Pancreas (tissue), 10 donors: ENCODE measurements around the gene RDX. TPM values are rescaled to one million over a fixed set of nuclear protein-coding genes. Genes with fewer than 3 reads are reported as not detected.
A peak's percentile ranks its signal among the peaks of the same experiment; 100 is the strongest.

ENCODE experiments used
- ATAC-seq, 4 donors: fragments of 200-7000 bp; cut with Tn5 transposase; one replicate each; pipeline versions ENCODE4 v1.8.0 to v1.9.1; 2020; ENCODE audit warnings: mild to moderate bottlenecking in 4 of 4, moderate library complexity in 4 of 4
- DNase-seq, 6 donors: peaks; one replicate each; pipeline ENCODE4 v3.0.0-alpha.2; 2020
- FAIRE-seq: peaks from 2 replicates; lab custom pipeline; 2012; peaks lifted over from hg19 to GRCh38; lab: Jason Lieb, UNC
- H3K27ac ChIP-seq, 4 donors: fragments of 200-600 bp; sonication (generic); 1 replicate in 3 of 4; 2 replicates in 1 of 4; pipeline versions ENCODE4 v1.5.0 to v1.8.0; 2020
- H3K27me3 ChIP-seq, 4 donors: fragments of 200-600 bp; one replicate each; pipeline ENCODE4 v1.8.0; 2021
- H3K36me3 ChIP-seq, 3 donors: fragments of 200-600 bp; sonication (generic) in 1 of 3; one replicate each; pipeline versions ENCODE4 v1.5.0 to v1.8.0; 2020 to 2021
- H3K4me1 ChIP-seq, 3 donors: fragments of 200-600 bp; one replicate each; pipeline ENCODE4 v1.8.0; 2021
- H3K4me3 ChIP-seq, 4 donors: fragments of 200-600 bp; sonication (generic) in 2 of 4; one replicate each; pipeline versions ENCODE4 v1.5.0 to v1.8.0; 2020 to 2021
- H3K9me3 ChIP-seq, 4 donors: fragments of 200-600 bp; one replicate each; pipeline ENCODE4 v1.8.0; 2021
- WGBS, 2 donors: extraction: QIAGEN DNeasy Blood & Tissue Kit; methylation state at CpG; one replicate each; pipeline ENCODE4 v1.1.7; 2013; 5-methylcytosine and 5-hydroxymethylcytosine counted together
- intact Hi-C, 3 donors: fragments of 100-400 bp; cut with DNase I; formaldehyde crosslinking; loops; one replicate each; pipeline versions ENCODE4 v1.11.1 to v1.14.2; 2022
- polyA plus RNA-seq, 2 donors: library from polyadenylated mRNA; stranded (reverse); fragments of 200-250 nt; gene quantifications; one replicate each; pipeline ENCODE4 v1.2.3, GENCODE V29; 2013
- total RNA-seq, 6 donors: library from RNA; stranded (reverse); fragmentation: NEBNext Ultra II Directional in 4 of 6; extraction: Animal tissue kit (Norgen Biotek cat#: 25700) in 4 of 6; gene quantifications; one replicate each; pipeline versions ENCODE4 v1.2.1 to v1.2.4, GENCODE V29; 2021 to 2023
- TF ChIP-seq, protein P1 (sequence below), 4 donors: fragments of 200-600 bp; sonication (generic) in 3 of 4; IDR thresholded peaks; one replicate each; pipeline versions ENCODE4 v1.5.0 to v1.8.0; 2021; ENCODE audit warnings: antibody characterized with exemption in 4 of 4
- donor health status: healthy with polysubstance abuse.
- donor health status: DM: no; HTN: no; CAD: no; lungs with moderate emphysema.
- donor health status: DM: no; HTN: no; CAD: no.
- donor health status: control.
- donor health status: control.
- donor health status: Bipolar disorder and iron deficiency.
- donor health status: DM: yes; HTN: yes; CAD: no.
- donor health status: DM: no; HTN: no; CAD: no.
- donor health status: DM: no; HTN: no; CAD: no.
- donor health status: DM: yes; HTN: yes; CAD: no.

RDX gene
- total and polyA plus RNA-seq, 8 donors, result 11.4 to 97.1 (median 51.4) TPM

DNA sequence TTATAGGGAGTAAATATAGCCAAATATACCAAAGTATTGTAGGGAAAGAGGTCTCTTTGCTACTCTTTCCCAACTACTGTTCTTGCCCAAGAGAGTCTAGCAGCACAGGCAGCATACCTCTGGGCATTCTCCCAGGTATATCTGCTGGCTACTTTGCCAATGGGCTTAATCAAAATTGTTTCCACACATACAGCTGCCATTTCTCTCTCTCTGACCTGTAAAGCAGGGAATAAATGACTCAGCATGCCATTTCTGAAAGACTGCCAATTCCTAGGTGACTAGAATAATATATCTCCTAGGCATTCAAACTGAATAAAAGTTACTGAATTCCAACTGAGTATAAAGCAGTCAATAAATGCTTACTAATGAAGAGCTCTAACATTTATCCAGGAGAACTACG is 44.6 kb downstream of the RDX start:
- H3K4me3 ChIP-seq, result no peak overlapping the region
- no peaks in the 10 kb centered on the region for H3K27me3 ChIP-seq
- WGBS, 2 donors, result 16% methylated on average over 1 of the region's 1 CpG
- intact Hi-C loops, result no loop called here
- peak overlapping the region in 2 of 4 donors; percentile 49 to 57 for H3K27ac ChIP-seq
- FAIRE-seq (no peak), DNase-seq (peak in 4 of 6 donors; percentile 33 to 81 (median 77)), ATAC-seq (peak; percentile 97 to 99 (median 98))
- no peaks in the 10 kb centered on the region for H3K9me3 ChIP-seq
- TF ChIP-seq, protein P1, sequence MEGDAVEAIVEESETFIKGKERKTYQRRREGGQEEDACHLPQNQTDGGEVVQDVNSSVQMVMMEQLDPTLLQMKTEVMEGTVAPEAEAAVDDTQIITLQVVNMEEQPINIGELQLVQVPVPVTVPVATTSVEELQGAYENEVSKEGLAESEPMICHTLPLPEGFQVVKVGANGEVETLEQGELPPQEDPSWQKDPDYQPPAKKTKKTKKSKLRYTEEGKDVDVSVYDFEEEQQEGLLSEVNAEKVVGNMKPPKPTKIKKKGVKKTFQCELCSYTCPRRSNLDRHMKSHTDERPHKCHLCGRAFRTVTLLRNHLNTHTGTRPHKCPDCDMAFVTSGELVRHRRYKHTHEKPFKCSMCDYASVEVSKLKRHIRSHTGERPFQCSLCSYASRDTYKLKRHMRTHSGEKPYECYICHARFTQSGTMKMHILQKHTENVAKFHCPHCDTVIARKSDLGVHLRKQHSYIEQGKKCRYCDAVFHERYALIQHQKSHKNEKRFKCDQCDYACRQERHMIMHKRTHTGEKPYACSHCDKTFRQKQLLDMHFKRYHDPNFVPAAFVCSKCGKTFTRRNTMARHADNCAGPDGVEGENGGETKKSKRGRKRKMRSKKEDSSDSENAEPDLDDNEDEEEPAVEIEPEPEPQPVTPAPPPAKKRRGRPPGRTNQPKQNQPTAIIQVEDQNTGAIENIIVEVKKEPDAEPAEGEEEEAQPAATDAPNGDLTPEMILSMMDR (IDR thresholded peaks at IDR 0.05), result no peak
- peaks cover 0 to 8% (median 0%) of the 10 kb centered on the region in 3 donors for H3K36me3 ChIP-seq
- H3K4me1 ChIP-seq, result peaks cover 6 to 11% (median 7%) of the 10 kb centered on the region in 3 donors

DNA sequence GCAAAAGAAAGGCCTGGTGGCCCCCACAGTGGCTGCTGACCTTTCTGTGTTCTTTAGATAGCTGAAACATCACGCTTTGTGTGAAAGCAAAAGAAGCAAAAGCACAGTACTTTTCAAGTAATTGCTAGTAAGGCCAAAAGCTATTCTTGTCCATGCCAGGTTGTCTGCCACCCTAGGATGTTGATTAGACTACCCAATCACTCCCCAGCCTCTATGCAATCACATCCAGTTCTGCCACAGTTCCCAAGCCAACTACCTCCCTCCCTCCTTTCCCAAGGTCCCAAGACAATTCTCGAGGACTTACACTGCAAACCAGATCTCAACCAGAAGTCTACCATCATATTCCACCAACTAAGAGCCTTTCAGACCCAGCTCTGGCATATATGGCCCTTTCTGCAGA is 46.2 kb downstream of the RDX start:
- Histone ChIP-seq H3K27ac (no peak overlapping the region), H3K4me1 (peaks cover 6 to 11% (median 7%) of the 10 kb centered on the region in 3 donors), H3K27me3 (no peaks in the 10 kb centered on the region), H3K9me3 (no peaks in the 10 kb centered on the region), H3K4me3 (no peak overlapping the region), H3K36me3 (peaks cover 0 to 8% (median 0%) of the 10 kb centered on the region in 3 donors)
- 48 to 53% methylated on average over 2 of the region's 2 CpGs for WGBS, 2 donors
- FAIRE-seq, result no peak
- TF ChIP-seq, protein P1 (IDR thresholded peaks at IDR 0.05), result no peak
- no peak for ATAC-seq
- DNase-seq, result no peak
- intact Hi-C loops, result no loop called here

DNA sequence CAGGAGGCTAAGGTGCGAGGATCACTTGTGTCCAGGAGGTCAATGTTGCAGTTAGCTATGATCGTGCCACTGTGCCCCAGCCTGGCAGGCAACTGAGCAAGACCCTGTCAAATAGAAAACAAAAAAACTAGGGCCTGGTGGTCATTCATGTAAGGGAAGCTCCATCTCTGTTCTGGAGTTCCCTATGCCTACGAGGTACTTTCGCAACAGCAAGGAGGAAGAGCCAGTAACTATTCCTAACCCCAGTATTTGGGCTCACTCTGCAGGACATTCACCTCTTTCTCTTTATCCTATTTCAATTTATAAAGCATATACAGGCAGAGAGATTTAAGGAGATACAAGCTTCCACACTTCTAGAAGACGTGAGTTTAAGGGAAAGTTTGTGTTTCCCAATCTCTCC is 46.6 kb downstream of the RDX start:
- H3K36me3 ChIP-seq, result peaks cover 0 to 8% (median 0%) of the 10 kb centered on the region in 3 donors

DNA sequence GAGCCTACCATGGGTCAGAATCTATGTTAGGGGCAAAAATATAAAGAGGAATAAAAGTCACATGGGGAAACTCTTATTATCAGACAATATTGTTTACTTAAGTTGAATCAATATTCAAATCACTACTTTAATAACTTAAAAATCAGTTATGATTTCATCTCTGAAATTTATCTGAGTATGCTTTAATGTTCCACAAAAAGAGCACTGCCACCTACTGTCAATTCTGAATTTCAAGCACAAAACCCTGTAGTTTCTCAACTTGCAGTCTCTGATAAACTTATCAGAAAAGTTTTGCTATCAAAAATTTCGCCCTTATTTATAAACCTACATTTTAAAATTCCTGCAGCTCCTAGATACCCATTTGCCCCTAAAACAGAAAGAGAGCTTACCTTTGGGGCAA is 47.3 kb downstream of the RDX start:
- Histone ChIP-seq H3K27ac (no peak overlapping the region), H3K9me3 (no peaks in the 10 kb centered on the region), H3K27me3 (no peaks in the 10 kb centered on the region), H3K4me3 (no peak overlapping the region), H3K4me1 (peaks cover 6 to 11% (median 7%) of the 10 kb centered on the region in 3 donors), H3K36me3 (peaks cover 0 to 8% (median 0%) of the 10 kb centered on the region in 3 donors)
- FAIRE-seq, result no peak
- intact Hi-C loops, result no loop called here
- TF ChIP-seq, protein P1 (IDR thresholded peaks at IDR 0.05), result no peak
- DNase-seq, result no peak
- no peak for ATAC-seq
- WGBS, 2 donors, result 37 to 39% methylated on average over 1 of the region's 1 CpG

More for the DNA sequence above, 46.6 kb downstream of the RDX start:
- intact Hi-C loops, result no loop called here
- Histone ChIP-seq H3K4me1 (peaks cover 6 to 11% (median 7%) of the 10 kb centered on the region in 3 donors), H3K27me3 (no peaks in the 10 kb centered on the region), H3K27ac (no peak overlapping the region), H3K9me3 (no peaks in the 10 kb centered on the region), H3K4me3 (no peak overlapping the region)
- no peak for DNase-seq
- 92 to 94% methylated on average over 5 of the region's 5 CpGs for WGBS, 2 donors
- TF ChIP-seq, protein P1 (IDR thresholded peaks at IDR 0.05), result no peak
- no peak for ATAC-seq
- no peak for FAIRE-seq

DNA sequence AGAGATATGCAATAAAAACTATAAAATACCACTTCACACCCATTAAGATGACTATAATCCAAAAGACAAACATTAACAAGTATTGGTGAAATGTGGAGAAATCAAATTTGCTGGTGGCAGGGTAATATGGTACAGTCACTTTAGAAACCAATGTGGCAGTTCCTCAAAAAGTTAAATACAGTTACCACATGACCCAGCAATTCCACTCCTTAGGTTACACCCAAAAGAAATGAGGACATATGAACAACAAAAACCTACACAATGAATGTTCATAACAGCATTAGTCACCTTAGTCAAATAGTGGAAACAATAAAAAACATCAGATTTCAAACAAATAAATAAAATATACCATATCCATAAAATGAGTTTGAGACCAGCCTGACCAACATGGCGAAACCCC is 52.6 kb downstream of the RDX start:
- H3K4me3 ChIP-seq, result no peak overlapping the region
- H3K9me3 ChIP-seq, result no peaks in the 10 kb centered on the region
- TF ChIP-seq, protein P1 (IDR thresholded peaks at IDR 0.05), result no peak
- 94 to 100% methylated on average over 1 of the region's 1 CpG for WGBS, 2 donors
- peaks cover 0 to 8% (median 0%) of the 10 kb centered on the region in 3 donors for H3K36me3 ChIP-seq
- no peaks in the 10 kb centered on the region for H3K4me1 ChIP-seq
- intact Hi-C loops, result no loop called here
- FAIRE-seq (no peak), DNase-seq (no peak), ATAC-seq (no peak)
- H3K27ac ChIP-seq, result no peak overlapping the region
- no peaks in the 10 kb centered on the region for H3K27me3 ChIP-seq
